ENCODE results near the gene XYLT1. TPM values are rescaled to one million over a fixed set of nuclear protein-coding genes. Genes with fewer than 3 reads are reported as not detected.

Gene XYLT1
- total and polyA plus RNA-seq, 2 experiments from 2014 or later, result 4.5 to 26.3 TPM

DNA sequence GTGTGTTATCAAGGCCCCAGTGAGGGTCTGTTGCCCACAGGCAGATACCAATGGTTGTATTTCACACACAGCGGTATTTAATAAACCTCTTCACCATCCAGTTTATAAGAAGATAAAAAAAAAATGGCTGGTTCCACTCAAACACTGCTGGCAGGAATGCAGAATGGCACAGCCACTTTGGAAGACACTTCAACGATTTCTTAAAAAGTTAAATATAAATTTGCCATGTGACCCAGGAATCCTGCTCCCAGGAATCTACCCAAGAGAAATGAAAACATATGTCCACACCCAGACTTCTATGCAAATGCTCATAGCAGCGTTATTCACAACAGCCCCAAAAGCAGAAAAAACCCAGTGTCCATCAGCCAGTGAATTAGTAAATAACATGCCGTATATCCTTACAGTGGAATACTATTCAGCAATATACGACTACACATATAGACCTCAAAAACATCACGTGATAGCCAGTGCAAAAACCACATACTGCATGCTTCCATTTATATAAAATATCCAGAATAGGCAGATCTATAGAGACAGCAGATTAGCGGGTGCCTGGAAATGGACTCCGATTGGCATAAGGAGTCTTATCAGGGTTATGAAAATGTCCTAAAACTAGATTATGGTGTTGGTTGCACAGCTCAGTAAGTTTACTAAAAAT, 38.7 kb downstream of the XYLT1 start:
- peaks cover 100% of the 10 kb centered on the region for H3K79me2 ChIP-seq (ENCODE audit: insufficient read depth)
- H3K36me3 ChIP-seq (ENCODE audit: low read depth), result no peaks in the 10 kb centered on the region
- peaks cover 3% of the 10 kb centered on the region for H3F3A ChIP-seq (ENCODE audit: insufficient read depth)
- no peak overlapping the region for H3K9ac ChIP-seq
- no peaks in the 10 kb centered on the region for H4K20me1 ChIP-seq (ENCODE audit: insufficient read depth)
- H3K4me2 ChIP-seq (ENCODE audit: unreplicated experiment), result no peak overlapping the region
- peak overlapping the region; percentile 29; the same call in 1 of the 2 replicates for H2AFZ ChIP-seq
- peak; percentile 38 for DNase-seq
- peaks cover 19% of the 10 kb centered on the region for H3K4me1 ChIP-seq (ENCODE audit: insufficient read depth)
- no peak overlapping the region for H3K4me3 ChIP-seq
- TF ChIP-seq EZH2phosphoT487 (IDR thresholded peaks at IDR 0.05; ENCODE audit: insufficient read depth, low read depth), result no peak
- TF ChIP-seq EZH2 (IDR thresholded peaks at IDR 0.05; ENCODE audit: insufficient read depth, poor library complexity, severe bottlenecking), result no peak
- no peaks in the 10 kb centered on the region for H3K27me3 ChIP-seq (replicated peaks; ENCODE audit: insufficient read depth)
- WGBS, 2 experiments (ENCODE audit: low coverage in 1 of 2, low lambda C conversion rate in 2 of 2, missing lambda C conversion rate in 2 of 2), result 63 to 66% methylated on average over 8 of the region's 8 CpGs
- H3K9me2 ChIP-seq (ENCODE audit: insufficient read depth), result no peaks in the 10 kb centered on the region
- no peaks in the 10 kb centered on the region for H3K9me3 ChIP-seq (ENCODE audit: low read depth)
- in situ Hi-C loops (cut with MboI), result loop anchor here (5.0 kb wide), 1 partner anchor 55 kb away; no protein-coding TSS in a partner anchor
- H3K27ac ChIP-seq, result no peak overlapping the region

- Histone ChIP-seq H4K20me1 (ENCODE audit: insufficient read depth) (no peaks in the 10 kb centered on the region), H3K9me2 (ENCODE audit: insufficient read depth) (no peaks in the 10 kb centered on the region), H3K27ac (no peak overlapping the region), H3K79me2 (ENCODE audit: insufficient read depth) (peaks cover 100% of the 10 kb centered on the region), H3K9ac (no peak overlapping the region), H3K4me1 (ENCODE audit: insufficient read depth) (peaks cover 19% of the 10 kb centered on the region), H3K27me3 (replicated peaks; ENCODE audit: insufficient read depth) (no peaks in the 10 kb centered on the region), H2AFZ (no peak overlapping the region), H3K36me3 (ENCODE audit: low read depth) (no peaks in the 10 kb centered on the region), H3K4me3 (no peak overlapping the region), H3K9me3 (ENCODE audit: low read depth) (no peaks in the 10 kb centered on the region), H3K4me2 (ENCODE audit: unreplicated experiment) (no peak overlapping the region), H3F3A (ENCODE audit: insufficient read depth) (peaks cover 3% of the 10 kb centered on the region)
- in situ Hi-C loops (cut with MboI), result loop anchor here (5.0 kb wide), 1 partner anchor 54 kb away; no protein-coding TSS in a partner anchor
- peak; percentile 42 for DNase-seq
- WGBS, 2 experiments (ENCODE audit: low coverage in 1 of 2, low lambda C conversion rate in 2 of 2, missing lambda C conversion rate in 2 of 2), result 87 to 91% methylated on average over 8 of the region's 8 CpGs
- no peak for TF ChIP-seq EZH2 (IDR thresholded peaks at IDR 0.05; ENCODE audit: insufficient read depth, poor library complexity, severe bottlenecking)
- no peak for TF ChIP-seq EZH2phosphoT487 (IDR thresholded peaks at IDR 0.05; ENCODE audit: insufficient read depth, low read depth)
Observed at GRCh38 chr16:17431012-17431411, 39.7 kb downstream of the XYLT1 start.

DNA sequence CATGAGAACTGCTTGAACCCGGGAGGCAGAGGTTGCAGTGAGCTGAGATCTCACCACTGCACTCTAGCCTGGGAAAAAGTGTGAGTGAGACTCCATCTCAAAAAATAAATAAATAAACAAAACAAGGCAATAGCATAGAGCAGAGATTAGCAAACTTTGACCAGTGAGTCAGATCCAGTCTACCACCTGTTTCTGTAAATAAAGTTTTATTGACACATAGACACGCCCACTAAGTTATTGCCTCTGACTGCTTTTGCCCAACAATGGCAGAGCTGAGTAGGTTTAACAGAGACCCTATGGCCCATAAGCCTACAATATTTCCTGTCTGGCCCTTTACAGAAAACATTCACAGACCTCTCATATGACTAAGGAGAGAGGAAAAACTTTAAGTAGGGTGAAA, 44.3 kb downstream of the XYLT1 start:
- no peaks in the 10 kb centered on the region for H3F3A ChIP-seq (ENCODE audit: insufficient read depth)
- H4K20me1 ChIP-seq (ENCODE audit: insufficient read depth), result no peaks in the 10 kb centered on the region
- TF ChIP-seq EZH2 (IDR thresholded peaks at IDR 0.05; ENCODE audit: insufficient read depth, poor library complexity, severe bottlenecking) (no peak), EZH2phosphoT487 (IDR thresholded peaks at IDR 0.05; ENCODE audit: insufficient read depth, low read depth) (no peak)
- no peak overlapping the region for H2AFZ ChIP-seq
- H3K4me1 ChIP-seq (ENCODE audit: insufficient read depth), result no peaks in the 10 kb centered on the region; the same call in 1 of the 2 replicates
- H3K4me3 ChIP-seq, result no peak overlapping the region
- H3K9me3 ChIP-seq (ENCODE audit: low read depth), result no peaks in the 10 kb centered on the region
- H3K36me3 ChIP-seq (ENCODE audit: low read depth), result no peaks in the 10 kb centered on the region
- H3K9ac ChIP-seq, result no peak overlapping the region
- no peak overlapping the region for H3K27ac ChIP-seq
- no peaks in the 10 kb centered on the region for H3K9me2 ChIP-seq (ENCODE audit: insufficient read depth)
- H3K4me2 ChIP-seq (ENCODE audit: unreplicated experiment), result no peak overlapping the region
- DNase-seq, result no peak
- in situ Hi-C loops (cut with MboI), result no loop called here
- no peaks in the 10 kb centered on the region for H3K27me3 ChIP-seq (replicated peaks; ENCODE audit: insufficient read depth)
- 97 to 98% methylated on average over 2 of the region's 2 CpGs for WGBS, 2 experiments (ENCODE audit: low coverage in 1 of 2, low lambda C conversion rate in 2 of 2, missing lambda C conversion rate in 2 of 2)
- peaks cover 100% of the 10 kb centered on the region for H3K79me2 ChIP-seq (ENCODE audit: insufficient read depth)

- H3K9me2 ChIP-seq (ENCODE audit: insufficient read depth), result no peaks in the 10 kb centered on the region
- H3K9ac ChIP-seq, result no peak overlapping the region
- H3K36me3 ChIP-seq (ENCODE audit: low read depth), result no peaks in the 10 kb centered on the region
- no peak overlapping the region for H2AFZ ChIP-seq
- no peaks in the 10 kb centered on the region for H4K20me1 ChIP-seq (ENCODE audit: insufficient read depth)
- H3K27ac ChIP-seq, result no peak overlapping the region
- no peak overlapping the region for H3K4me2 ChIP-seq (ENCODE audit: unreplicated experiment)
- H3K4me3 ChIP-seq, result no peak overlapping the region
- no peaks in the 10 kb centered on the region for H3K27me3 ChIP-seq (replicated peaks; ENCODE audit: insufficient read depth)
- 89 to 98% methylated on average over 5 of the region's 5 CpGs for WGBS, 2 experiments (ENCODE audit: low coverage in 1 of 2, low lambda C conversion rate in 2 of 2, missing lambda C conversion rate in 2 of 2)
- in situ Hi-C loops (cut with MboI), result no loop called here
- peaks cover 100% of the 10 kb centered on the region for H3K79me2 ChIP-seq (ENCODE audit: insufficient read depth)
- DNase-seq, result no peak
- no peak for TF ChIP-seq EZH2 (IDR thresholded peaks at IDR 0.05; ENCODE audit: insufficient read depth, poor library complexity, severe bottlenecking)
- TF ChIP-seq EZH2phosphoT487 (IDR thresholded peaks at IDR 0.05; ENCODE audit: insufficient read depth, low read depth), result no peak
- no peaks in the 10 kb centered on the region for H3K9me3 ChIP-seq (ENCODE audit: low read depth)
- H3K4me1 ChIP-seq (ENCODE audit: insufficient read depth), result no peaks in the 10 kb centered on the region
- no peaks in the 10 kb centered on the region for H3F3A ChIP-seq (ENCODE audit: insufficient read depth)
Observed at GRCh38 chr16:17424771-17425170, 46.0 kb downstream of the XYLT1 start.
